ENCODE data around the gene SUPT3H.
"Not testable (repeated sequence)": the region's sequence is repeated elsewhere in the genome, so short reads cannot be mapped to it uniquely, and the experiment has no call there.

SUPT3H gene

DNA sequence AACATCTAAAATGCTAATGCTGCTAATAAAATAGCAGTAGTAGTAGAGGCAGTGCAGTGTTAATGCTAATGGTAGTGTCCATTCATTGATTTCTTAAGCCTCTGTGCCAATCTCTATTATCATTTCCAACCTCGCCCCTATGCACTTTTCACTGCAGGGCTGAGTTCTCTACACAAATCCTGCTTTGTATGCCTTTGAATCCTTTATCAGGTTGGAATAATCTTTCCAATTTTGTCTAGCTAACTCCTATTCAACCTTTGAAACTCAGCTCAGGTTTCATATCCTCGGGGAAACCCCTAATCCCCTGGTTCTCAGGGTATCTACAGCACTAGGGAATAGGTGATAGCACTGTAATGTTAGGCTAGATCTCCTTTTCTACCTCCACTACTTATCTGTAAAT lies 333.6 kb downstream of the SUPT3H start:
- Histone ChIP-seq H3K4me1 (ENCODE audit: control insufficient read depth, low read depth, low read length) (peaks cover under 1% of the 10 kb centered on the region), H3K27me3 (ENCODE audit: control insufficient read depth, insufficient read depth, low read length) (no peaks in the 10 kb centered on the region), H3K27ac (ENCODE audit: low read length) (no peak overlapping the region), H3K9me3 (ENCODE audit: control insufficient read depth, low read depth, low read length) (no peaks in the 10 kb centered on the region), H3K36me3 (ENCODE audit: control insufficient read depth, low read depth, low read length) (no peaks in the 10 kb centered on the region), H3K4me3 (ENCODE audit: low read length) (no peak overlapping the region), H3K9ac (ENCODE audit: low read length) (no peak overlapping the region)

DNA sequence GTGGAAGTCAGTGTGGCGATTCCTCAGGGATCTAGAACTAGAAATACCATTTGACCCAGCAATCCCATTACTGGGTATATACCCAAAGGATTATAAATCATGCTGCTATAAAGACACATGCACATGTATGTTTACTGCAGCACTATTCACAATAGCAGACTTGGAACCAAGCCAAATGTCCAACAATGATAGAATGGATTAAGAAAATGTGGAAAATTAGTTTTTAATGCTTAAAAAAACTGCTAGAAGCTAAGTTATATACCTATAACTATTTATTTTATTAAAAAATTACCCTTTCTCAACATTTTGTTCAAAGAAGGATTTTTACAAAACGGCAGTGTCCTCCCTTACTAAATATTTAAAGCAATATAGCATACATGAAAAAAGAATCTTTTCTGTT lies 335.1 kb downstream of the SUPT3H start:
- H3K27ac ChIP-seq (ENCODE audit: low read length); H3K4me3 ChIP-seq (ENCODE audit: low read length); H3K4me1 ChIP-seq (ENCODE audit: control insufficient read depth, low read depth, low read length); H3K9me3 ChIP-seq (ENCODE audit: control insufficient read depth, low read depth, low read length); H3K36me3 ChIP-seq (ENCODE audit: control insufficient read depth, low read depth, low read length); H3K27me3 ChIP-seq (ENCODE audit: control insufficient read depth, insufficient read depth, low read length); H3K9ac ChIP-seq (ENCODE audit: low read length): not testable (repeated sequence)

- H3K4me1 ChIP-seq (ENCODE audit: control insufficient read depth, low read depth, low read length): no peaks in the 10 kb centered on the region
- H3K27me3 ChIP-seq (ENCODE audit: control insufficient read depth, insufficient read depth, low read length): no peaks in the 10 kb centered on the region
- H3K36me3 ChIP-seq (ENCODE audit: control insufficient read depth, low read depth, low read length): no peaks in the 10 kb centered on the region
- no peaks in the 10 kb centered on the region for H3K9me3 ChIP-seq (ENCODE audit: control insufficient read depth, low read depth, low read length)
- H3K4me3 ChIP-seq (ENCODE audit: low read length): no peak overlapping the region
- H3K27ac ChIP-seq (ENCODE audit: low read length): no peak overlapping the region
- H3K9ac ChIP-seq (ENCODE audit: low read length): no peak overlapping the region
Measured at GRCh38 chr6:45038226-45038625, 339.5 kb downstream of the SUPT3H start.

DNA sequence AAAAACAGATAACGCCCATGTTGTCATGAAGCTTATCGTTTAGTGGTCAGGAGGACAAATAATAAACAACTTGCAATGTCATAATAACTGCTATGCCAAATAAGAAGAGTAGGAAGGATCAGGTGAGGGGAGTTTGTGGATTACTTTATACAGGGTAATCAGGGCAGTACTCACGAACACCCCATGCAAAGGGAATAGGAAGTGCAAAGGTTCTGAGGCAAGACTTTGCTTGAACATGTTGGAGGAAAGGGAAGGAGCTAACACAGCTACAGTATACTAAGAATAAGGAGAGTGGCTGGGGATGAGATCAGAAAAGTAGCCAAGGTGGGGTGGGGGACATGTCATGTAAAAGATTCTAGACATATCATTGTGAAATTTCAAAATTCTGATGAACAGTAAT lies 341.6 kb downstream of the SUPT3H start:
- no peak overlapping the region for H3K4me3 ChIP-seq (ENCODE audit: low read length)
- no peak overlapping the region for H3K9ac ChIP-seq (ENCODE audit: low read length)
- H3K9me3 ChIP-seq (ENCODE audit: control insufficient read depth, low read depth, low read length): no peaks in the 10 kb centered on the region
- no peaks in the 10 kb centered on the region for H3K36me3 ChIP-seq (ENCODE audit: control insufficient read depth, low read depth, low read length)
- H3K4me1 ChIP-seq (ENCODE audit: control insufficient read depth, low read depth, low read length): no peaks in the 10 kb centered on the region
- H3K27me3 ChIP-seq (ENCODE audit: control insufficient read depth, insufficient read depth, low read length): no peaks in the 10 kb centered on the region
- H3K27ac ChIP-seq (ENCODE audit: low read length): no peak overlapping the region

- H3K4me1 ChIP-seq (ENCODE audit: control insufficient read depth, low read depth, low read length): no peaks in the 10 kb centered on the region
- H3K27ac ChIP-seq (ENCODE audit: low read length): no peak overlapping the region
- no peaks in the 10 kb centered on the region for H3K9me3 ChIP-seq (ENCODE audit: control insufficient read depth, low read depth, low read length)
- H3K4me3 ChIP-seq (ENCODE audit: low read length): no peak overlapping the region
- H3K27me3 ChIP-seq (ENCODE audit: control insufficient read depth, insufficient read depth, low read length): no peaks in the 10 kb centered on the region
- no peaks in the 10 kb centered on the region for H3K36me3 ChIP-seq (ENCODE audit: control insufficient read depth, low read depth, low read length)
- H3K9ac ChIP-seq (ENCODE audit: low read length): no peak overlapping the region
Measured at GRCh38 chr6:45032426-45032825, 345.3 kb downstream of the SUPT3H start.

GRCh38 chr6:45031601-45032000 lies 346.1 kb downstream of the SUPT3H start:
- H3K27ac ChIP-seq (ENCODE audit: low read length): no peak overlapping the region
- H3K4me3 ChIP-seq (ENCODE audit: low read length): no peak overlapping the region
- no peaks in the 10 kb centered on the region for H3K27me3 ChIP-seq (ENCODE audit: control insufficient read depth, insufficient read depth, low read length)
- no peaks in the 10 kb centered on the region for H3K4me1 ChIP-seq (ENCODE audit: control insufficient read depth, low read depth, low read length)
- no peaks in the 10 kb centered on the region for H3K36me3 ChIP-seq (ENCODE audit: control insufficient read depth, low read depth, low read length)
- H3K9ac ChIP-seq (ENCODE audit: low read length): no peak overlapping the region
- no peaks in the 10 kb centered on the region for H3K9me3 ChIP-seq (ENCODE audit: control insufficient read depth, low read depth, low read length)

- no peak overlapping the region for H3K27ac ChIP-seq (ENCODE audit: low read length)
- H3K27me3 ChIP-seq (ENCODE audit: control insufficient read depth, insufficient read depth, low read length): no peaks in the 10 kb centered on the region
- no peak overlapping the region for H3K9ac ChIP-seq (ENCODE audit: low read length)
- no peaks in the 10 kb centered on the region for H3K4me1 ChIP-seq (ENCODE audit: control insufficient read depth, low read depth, low read length)
- no peaks in the 10 kb centered on the region for H3K36me3 ChIP-seq (ENCODE audit: control insufficient read depth, low read depth, low read length)
- H3K9me3 ChIP-seq (ENCODE audit: control insufficient read depth, low read depth, low read length): no peaks in the 10 kb centered on the region
- H3K4me3 ChIP-seq (ENCODE audit: low read length): no peak overlapping the region
Measured at GRCh38 chr6:45027126-45027525, 350.6 kb downstream of the SUPT3H start.

GRCh38 chr6:45026003-45026516 lies 351.7 kb downstream of the SUPT3H start:
- Histone ChIP-seq H3K27ac (ENCODE audit: low read length) (no peak overlapping the region), H3K4me3 (ENCODE audit: low read length) (no peak overlapping the region), H3K36me3 (ENCODE audit: control insufficient read depth, low read depth, low read length) (no peaks in the 10 kb centered on the region), H3K27me3 (ENCODE audit: control insufficient read depth, insufficient read depth, low read length) (no peaks in the 10 kb centered on the region), H3K9ac (ENCODE audit: low read length) (no peak overlapping the region), H3K9me3 (ENCODE audit: control insufficient read depth, low read depth, low read length) (no peaks in the 10 kb centered on the region), H3K4me1 (ENCODE audit: control insufficient read depth, low read depth, low read length) (no peaks in the 10 kb centered on the region)

DNA sequence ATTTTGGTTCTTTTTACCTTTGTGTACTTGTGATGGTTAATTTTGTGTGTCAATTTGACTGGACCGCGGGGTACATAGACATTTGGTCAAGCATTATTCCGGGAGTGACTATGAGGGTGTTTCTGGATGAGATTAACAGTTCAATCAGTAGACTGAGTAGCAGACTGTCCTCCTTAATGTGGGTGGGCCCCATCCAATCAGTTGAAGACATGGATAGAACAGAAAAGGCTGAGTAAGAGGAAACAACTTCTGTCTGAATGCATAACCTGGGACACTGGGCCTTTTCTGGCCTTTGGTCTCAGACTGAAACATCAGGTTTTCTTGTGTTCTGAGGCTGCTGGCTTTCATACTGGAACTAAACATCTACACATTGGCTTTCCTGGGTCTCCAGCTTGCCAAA lies 353.1 kb downstream of the SUPT3H start:
- Histone ChIP-seq H3K27ac (ENCODE audit: low read length) (no peak overlapping the region), H3K9me3 (ENCODE audit: control insufficient read depth, low read depth, low read length) (no peaks in the 10 kb centered on the region), H3K4me1 (ENCODE audit: control insufficient read depth, low read depth, low read length) (no peaks in the 10 kb centered on the region), H3K9ac (ENCODE audit: low read length) (no peak overlapping the region), H3K27me3 (ENCODE audit: control insufficient read depth, insufficient read depth, low read length) (no peaks in the 10 kb centered on the region), H3K36me3 (ENCODE audit: control insufficient read depth, low read depth, low read length) (no peaks in the 10 kb centered on the region), H3K4me3 (ENCODE audit: low read length) (no peak overlapping the region)

DNA sequence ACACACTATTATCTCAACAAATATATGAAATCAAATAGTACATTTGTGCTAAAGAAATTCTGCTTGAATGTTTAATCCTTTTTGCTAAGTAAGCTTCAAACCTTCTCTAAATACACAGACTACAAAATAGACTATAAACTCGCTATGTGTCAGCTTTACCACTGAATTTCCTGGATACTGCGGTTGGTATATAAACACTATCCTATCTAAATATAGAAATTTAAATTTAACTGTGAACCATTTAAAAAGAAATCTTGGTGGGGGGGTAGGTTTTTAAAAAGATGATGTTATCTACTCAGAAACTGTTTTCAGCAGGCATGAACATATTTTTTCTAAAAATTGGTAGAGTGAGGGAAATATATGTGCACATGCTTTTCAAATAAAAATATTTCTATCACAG lies 356.1 kb downstream of the SUPT3H start:
- Histone ChIP-seq H3K27me3 (ENCODE audit: control insufficient read depth, insufficient read depth, low read length) (no peaks in the 10 kb centered on the region), H3K4me1 (ENCODE audit: control insufficient read depth, low read depth, low read length) (no peaks in the 10 kb centered on the region), H3K4me3 (ENCODE audit: low read length) (no peak overlapping the region), H3K9ac (ENCODE audit: low read length) (no peak overlapping the region), H3K36me3 (ENCODE audit: control insufficient read depth, low read depth, low read length) (no peaks in the 10 kb centered on the region), H3K27ac (ENCODE audit: low read length) (no peak overlapping the region), H3K9me3 (ENCODE audit: control insufficient read depth, low read depth, low read length) (no peaks in the 10 kb centered on the region)

DNA sequence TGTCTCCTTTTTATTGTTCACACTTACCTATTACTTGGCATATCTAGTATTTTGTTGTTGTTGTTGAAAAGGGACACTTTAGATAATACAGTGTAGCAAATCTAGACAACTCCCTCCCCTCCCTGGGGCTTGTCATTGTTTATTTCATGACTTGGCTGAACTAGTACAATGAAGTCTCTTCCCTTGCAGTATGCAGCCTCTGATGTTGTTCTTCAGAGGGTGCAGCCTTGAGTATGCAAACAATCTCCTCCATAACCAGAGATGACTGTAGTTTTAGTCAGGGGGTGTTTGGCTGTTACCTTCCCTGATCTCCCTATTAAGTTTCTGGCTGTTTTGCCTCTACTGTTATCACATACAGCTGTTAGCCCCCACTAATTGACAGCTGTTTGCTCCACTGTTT lies 365.0 kb downstream of the SUPT3H start:
- no peaks in the 10 kb centered on the region for H3K9me3 ChIP-seq (ENCODE audit: control insufficient read depth, low read depth, low read length)
- H3K27me3 ChIP-seq (ENCODE audit: control insufficient read depth, insufficient read depth, low read length): no peaks in the 10 kb centered on the region
- no peaks in the 10 kb centered on the region for H3K4me1 ChIP-seq (ENCODE audit: control insufficient read depth, low read depth, low read length)
- no peak overlapping the region for H3K4me3 ChIP-seq (ENCODE audit: low read length)
- no peaks in the 10 kb centered on the region for H3K36me3 ChIP-seq (ENCODE audit: control insufficient read depth, low read depth, low read length)
- no peak overlapping the region for H3K27ac ChIP-seq (ENCODE audit: low read length)
- no peak overlapping the region for H3K9ac ChIP-seq (ENCODE audit: low read length)

- Histone ChIP-seq H3K9ac (ENCODE audit: low read length) (no peak overlapping the region), H3K27me3 (ENCODE audit: control insufficient read depth, insufficient read depth, low read length) (no peaks in the 10 kb centered on the region), H3K4me1 (ENCODE audit: control insufficient read depth, low read depth, low read length) (no peaks in the 10 kb centered on the region), H3K9me3 (ENCODE audit: control insufficient read depth, low read depth, low read length) (no peaks in the 10 kb centered on the region), H3K36me3 (ENCODE audit: control insufficient read depth, low read depth, low read length) (no peaks in the 10 kb centered on the region), H3K4me3 (ENCODE audit: low read length) (no peak overlapping the region), H3K27ac (ENCODE audit: low read length) (no peak overlapping the region)
Measured at GRCh38 chr6:45009576-45009975, 368.2 kb downstream of the SUPT3H start.

All from iPS-18a (cell line).